ENCODE measurements around the gene NELL1.

GRCh38 chr11:20966489-20966888, 297.1 kb downstream of the NELL1 start:
- TF ChIP-seq, protein P1, sequence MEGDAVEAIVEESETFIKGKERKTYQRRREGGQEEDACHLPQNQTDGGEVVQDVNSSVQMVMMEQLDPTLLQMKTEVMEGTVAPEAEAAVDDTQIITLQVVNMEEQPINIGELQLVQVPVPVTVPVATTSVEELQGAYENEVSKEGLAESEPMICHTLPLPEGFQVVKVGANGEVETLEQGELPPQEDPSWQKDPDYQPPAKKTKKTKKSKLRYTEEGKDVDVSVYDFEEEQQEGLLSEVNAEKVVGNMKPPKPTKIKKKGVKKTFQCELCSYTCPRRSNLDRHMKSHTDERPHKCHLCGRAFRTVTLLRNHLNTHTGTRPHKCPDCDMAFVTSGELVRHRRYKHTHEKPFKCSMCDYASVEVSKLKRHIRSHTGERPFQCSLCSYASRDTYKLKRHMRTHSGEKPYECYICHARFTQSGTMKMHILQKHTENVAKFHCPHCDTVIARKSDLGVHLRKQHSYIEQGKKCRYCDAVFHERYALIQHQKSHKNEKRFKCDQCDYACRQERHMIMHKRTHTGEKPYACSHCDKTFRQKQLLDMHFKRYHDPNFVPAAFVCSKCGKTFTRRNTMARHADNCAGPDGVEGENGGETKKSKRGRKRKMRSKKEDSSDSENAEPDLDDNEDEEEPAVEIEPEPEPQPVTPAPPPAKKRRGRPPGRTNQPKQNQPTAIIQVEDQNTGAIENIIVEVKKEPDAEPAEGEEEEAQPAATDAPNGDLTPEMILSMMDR (IDR thresholded peaks at IDR 0.05): peak; percentile 12
- no peak for TF ChIP-seq EZH2 (IDR thresholded peaks at IDR 0.05)

Data from neural progenitor cell (in vitro differentiated cells).